ENCODE results near the gene MUC2. TPM values are rescaled to one million over a fixed set of nuclear protein-coding genes. Genes with fewer than 3 reads are reported as not detected.

MUC2 gene
- total RNA-seq, 1 experiment from 2014 or later = 0.26 TPM

DNA sequence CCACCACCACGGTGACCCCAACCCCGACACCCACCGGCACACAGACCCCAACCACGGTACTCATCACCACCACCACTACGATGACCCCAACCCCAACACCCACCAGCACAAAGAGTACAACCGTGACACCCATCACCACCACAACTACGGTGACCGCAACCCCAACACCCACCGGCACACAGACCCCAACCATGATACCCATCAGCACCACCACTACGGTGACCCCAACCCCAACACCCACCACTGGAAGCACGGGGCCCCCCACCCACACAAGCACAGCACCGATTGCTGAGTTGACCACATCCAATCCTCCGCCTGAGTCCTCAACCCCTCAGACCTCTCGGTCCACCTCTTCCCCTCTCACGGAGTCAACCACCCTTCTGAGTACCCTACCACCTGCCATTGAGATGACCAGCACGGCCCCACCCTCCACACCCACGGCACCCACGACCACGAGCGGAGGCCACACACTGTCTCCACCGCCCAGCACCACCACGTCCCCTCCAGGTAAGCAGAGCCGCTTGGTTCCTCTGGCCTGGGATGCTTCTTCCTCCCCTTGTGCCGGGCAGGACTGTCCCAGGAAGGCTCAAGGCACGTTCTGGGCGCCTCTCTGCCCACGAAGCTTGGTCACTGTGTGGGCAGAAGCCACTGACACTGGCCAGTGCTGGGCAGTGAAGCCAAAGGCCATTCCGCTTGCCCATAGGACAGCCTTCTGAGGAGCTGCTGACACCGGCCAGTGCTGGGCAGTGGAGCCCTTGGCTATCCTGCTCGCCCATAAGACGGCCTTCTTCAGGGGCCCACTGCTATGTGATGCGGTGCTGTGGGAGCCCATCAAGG is 25.1 kb downstream of the MUC2 start:
- Histone ChIP-seq H3K9ac (ENCODE audit: low read length) (no peak overlapping the region), H2AFZ (ENCODE audit: low read length) (no peak overlapping the region), H3K27ac (ENCODE audit: low read length) (no peak overlapping the region), H3F3A (ENCODE audit: low read length, unreplicated experiment) (no peaks in the 10 kb centered on the region), H3K4me2 (ENCODE audit: low read length) (no peak overlapping the region), H3K9me3 (ENCODE audit: low read length) (no peaks in the 10 kb centered on the region), H3K27me3 (ENCODE audit: low read length) (no peaks in the 10 kb centered on the region), H3K4me3 (ENCODE audit: low read length) (no peak overlapping the region), H3K4me1 (ENCODE audit: insufficient read depth, low read length) (no peaks in the 10 kb centered on the region), H3K36me3 (ENCODE audit: low read depth, low read length) (no peaks in the 10 kb centered on the region), H4K20me1 (ENCODE audit: low read length) (no peaks in the 10 kb centered on the region), H3K9me2 (replicated peaks; ENCODE audit: low read length) (no peaks in the 10 kb centered on the region), H3K79me2 (ENCODE audit: low read length) (no peaks in the 10 kb centered on the region)
- no TSS peak for BruUV-seq (replicated peaks)
- POLR2A ChIA-PET (ENCODE audit: unreplicated experiment) = no interaction called here
- TF ChIP-seq, protein P1, sequence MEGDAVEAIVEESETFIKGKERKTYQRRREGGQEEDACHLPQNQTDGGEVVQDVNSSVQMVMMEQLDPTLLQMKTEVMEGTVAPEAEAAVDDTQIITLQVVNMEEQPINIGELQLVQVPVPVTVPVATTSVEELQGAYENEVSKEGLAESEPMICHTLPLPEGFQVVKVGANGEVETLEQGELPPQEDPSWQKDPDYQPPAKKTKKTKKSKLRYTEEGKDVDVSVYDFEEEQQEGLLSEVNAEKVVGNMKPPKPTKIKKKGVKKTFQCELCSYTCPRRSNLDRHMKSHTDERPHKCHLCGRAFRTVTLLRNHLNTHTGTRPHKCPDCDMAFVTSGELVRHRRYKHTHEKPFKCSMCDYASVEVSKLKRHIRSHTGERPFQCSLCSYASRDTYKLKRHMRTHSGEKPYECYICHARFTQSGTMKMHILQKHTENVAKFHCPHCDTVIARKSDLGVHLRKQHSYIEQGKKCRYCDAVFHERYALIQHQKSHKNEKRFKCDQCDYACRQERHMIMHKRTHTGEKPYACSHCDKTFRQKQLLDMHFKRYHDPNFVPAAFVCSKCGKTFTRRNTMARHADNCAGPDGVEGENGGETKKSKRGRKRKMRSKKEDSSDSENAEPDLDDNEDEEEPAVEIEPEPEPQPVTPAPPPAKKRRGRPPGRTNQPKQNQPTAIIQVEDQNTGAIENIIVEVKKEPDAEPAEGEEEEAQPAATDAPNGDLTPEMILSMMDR (conservative IDR thresholded peaks at IDR 0.05; ENCODE audit: low read depth, low read length) = no peak
- TF ChIP-seq EZH2phosphoT487 (IDR thresholded peaks at IDR 0.05; ENCODE audit: borderline replicate concordance, low read length) (no peak), EZH2 (IDR thresholded peaks at IDR 0.05; ENCODE audit: low read length, unreplicated experiment) (no peak)
- CTCF ChIA-PET = no interaction called here
- ATAC-seq (no peak), DNase-seq (no peak)
- intact Hi-C loops (cut with micrococcal nuclease) = no loop called here

DNA sequence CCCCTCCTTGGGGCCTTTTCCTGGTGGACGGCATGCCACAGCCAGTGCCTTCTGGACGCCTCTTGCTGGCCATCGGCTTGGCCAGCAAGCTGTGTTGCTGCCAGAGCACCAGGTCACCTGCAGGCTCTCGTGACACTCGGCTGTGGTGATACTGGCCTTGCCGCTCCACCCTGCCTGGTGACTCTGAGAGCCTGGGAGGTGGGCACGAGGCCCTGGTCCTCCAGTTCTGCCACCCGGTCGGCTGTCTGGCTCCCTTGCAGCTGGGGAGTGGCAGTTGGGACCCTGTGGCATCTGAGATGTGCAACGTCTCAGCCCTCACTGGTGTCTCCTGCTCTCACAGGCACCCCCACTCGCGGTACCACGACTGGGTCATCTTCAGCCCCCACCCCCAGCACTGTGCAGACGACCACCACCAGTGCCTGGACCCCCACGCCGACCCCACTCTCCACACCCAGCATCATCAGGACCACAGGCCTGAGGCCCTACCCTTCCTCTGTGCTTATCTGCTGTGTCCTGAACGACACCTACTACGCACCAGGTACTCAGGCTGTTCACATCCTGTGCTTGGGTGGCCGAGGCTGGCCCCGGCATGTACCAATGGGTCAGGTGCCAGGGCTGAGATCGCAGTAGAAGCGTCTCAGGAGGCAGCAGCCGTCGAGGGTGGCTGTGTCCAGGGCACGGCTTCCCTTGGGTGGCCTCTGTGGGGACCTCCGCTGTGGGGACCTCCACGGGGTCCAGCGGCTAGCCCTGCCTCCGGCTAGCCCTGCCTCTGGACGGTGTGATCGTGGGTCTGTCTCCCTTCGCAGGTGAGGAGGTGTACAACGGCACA is 26.0 kb downstream of the MUC2 start:
- H2AFZ ChIP-seq (ENCODE audit: low read length) = no peak overlapping the region
- no peaks in the 10 kb centered on the region for H3K36me3 ChIP-seq (ENCODE audit: low read depth, low read length)
- H3K9me2 ChIP-seq (replicated peaks; ENCODE audit: low read length) = no peaks in the 10 kb centered on the region
- no TSS peak for BruUV-seq (replicated peaks)
- ChIA-PET POLR2A (ENCODE audit: unreplicated experiment) (no interaction called here), CTCF (no interaction called here)
- no peaks in the 10 kb centered on the region for H4K20me1 ChIP-seq (ENCODE audit: low read length)
- no peak overlapping the region for H3K4me3 ChIP-seq (ENCODE audit: low read length)
- no peak for DNase-seq
- H3F3A ChIP-seq (ENCODE audit: low read length, unreplicated experiment) = no peaks in the 10 kb centered on the region
- ATAC-seq = no peak
- H3K4me2 ChIP-seq (ENCODE audit: low read length) = no peak overlapping the region
- H3K4me1 ChIP-seq (ENCODE audit: insufficient read depth, low read length) = no peaks in the 10 kb centered on the region
- no peaks in the 10 kb centered on the region for H3K9me3 ChIP-seq (ENCODE audit: low read length)
- H3K27me3 ChIP-seq (ENCODE audit: low read length) = no peaks in the 10 kb centered on the region
- H3K27ac ChIP-seq (ENCODE audit: low read length) = no peak overlapping the region
- intact Hi-C loops (cut with micrococcal nuclease) = no loop called here
- no peak overlapping the region for H3K9ac ChIP-seq (ENCODE audit: low read length)
- TF ChIP-seq EZH2 (IDR thresholded peaks at IDR 0.05; ENCODE audit: low read length, unreplicated experiment) (no peak), EZH2phosphoT487 (IDR thresholded peaks at IDR 0.05; ENCODE audit: borderline replicate concordance, low read length) (no peak)
- TF ChIP-seq, protein P1 (conservative IDR thresholded peaks at IDR 0.05; ENCODE audit: low read depth, low read length) = no peak
- no peaks in the 10 kb centered on the region for H3K79me2 ChIP-seq (ENCODE audit: low read length)

Data from PC-3 (cell line).